C4-2B (cell line): ENCODE data around the gene DGKG.

Experiments
- H3K27ac ChIP-seq: fragments of 450-650 bp; 2 replicates; pipeline ENCODE4 v1.5.1; 2017
- CTCF ChIP-seq: fragments of 450-650 bp; conservative IDR thresholded peaks from 2 replicates; pipeline ENCODE4 v1.5.1; 2017; ENCODE audit warnings: mild to moderate bottlenecking
- ZFX ChIP-seq: fragments of 450-650 bp; IDR thresholded peaks from 2 replicates; pipeline ENCODE4 v1.6.1; 2017

The DGKG gene

GRCh38 chr3:186251948-186252619 is 110.0 kb downstream of the DGKG start:
- no peak for TF ChIP-seq CTCF
- TF ChIP-seq ZFX, result no peak
- no peak overlapping the region for H3K27ac ChIP-seq

- H3K27ac ChIP-seq, result no peak overlapping the region
- TF ChIP-seq CTCF, result no peak
- no peak for TF ChIP-seq ZFX
These were observed 113.2 kb downstream of the DGKG start for GRCh38 chr3:186248850-186249249.

- no peak overlapping the region for H3K27ac ChIP-seq
- TF ChIP-seq CTCF, result no peak
- TF ChIP-seq ZFX, result no peak
These were observed 113.9 kb downstream of the DGKG start for GRCh38 chr3:186247821-186248814.

GRCh38 chr3:186246941-186247340 is 115.1 kb downstream of the DGKG start:
- no peak for TF ChIP-seq ZFX
- no peak for TF ChIP-seq CTCF
- no peak overlapping the region for H3K27ac ChIP-seq

- TF ChIP-seq ZFX (no peak), CTCF (no peak)
- H3K27ac ChIP-seq, result no peak overlapping the region
These were observed 118.0 kb downstream of the DGKG start for GRCh38 chr3:186244016-186244415.

- peak; percentile 75 for TF ChIP-seq CTCF
- TF ChIP-seq ZFX, result no peak
- no peak overlapping the region for H3K27ac ChIP-seq
These were observed 119.9 kb downstream of the DGKG start for GRCh38 chr3:186241910-186242821.
